DOHH2 (cell line): Measurements from ENCODE around the gene ETV4.

Experiments
- EZH2phosphoT487 ChIP-seq: fragments of 200-600 bp; sonication (generic); IDR thresholded peaks from 2 replicates; pipeline ENCODE4 v1.6.1; 2017; ENCODE audit warnings: borderline replicate concordance, mild to moderate bottlenecking, antibody characterized with exemption, low read length, moderate library complexity, mixed read lengths
- TF ChIP-seq, protein P1 (sequence below): fragments of 200-600 bp; sonication (generic); IDR thresholded peaks from one replicate; pipeline ENCODE4 v1.5.1; 2014; ENCODE audit warnings: antibody characterized with exemption, mild to moderate bottlenecking, low read depth, low read length; ENCODE audit not compliant: poor library complexity, severe bottlenecking

GRCh38 chr17:43556292-43556691 is 10.2 kb upstream of the ETV4 start:
- TF ChIP-seq, protein P1, sequence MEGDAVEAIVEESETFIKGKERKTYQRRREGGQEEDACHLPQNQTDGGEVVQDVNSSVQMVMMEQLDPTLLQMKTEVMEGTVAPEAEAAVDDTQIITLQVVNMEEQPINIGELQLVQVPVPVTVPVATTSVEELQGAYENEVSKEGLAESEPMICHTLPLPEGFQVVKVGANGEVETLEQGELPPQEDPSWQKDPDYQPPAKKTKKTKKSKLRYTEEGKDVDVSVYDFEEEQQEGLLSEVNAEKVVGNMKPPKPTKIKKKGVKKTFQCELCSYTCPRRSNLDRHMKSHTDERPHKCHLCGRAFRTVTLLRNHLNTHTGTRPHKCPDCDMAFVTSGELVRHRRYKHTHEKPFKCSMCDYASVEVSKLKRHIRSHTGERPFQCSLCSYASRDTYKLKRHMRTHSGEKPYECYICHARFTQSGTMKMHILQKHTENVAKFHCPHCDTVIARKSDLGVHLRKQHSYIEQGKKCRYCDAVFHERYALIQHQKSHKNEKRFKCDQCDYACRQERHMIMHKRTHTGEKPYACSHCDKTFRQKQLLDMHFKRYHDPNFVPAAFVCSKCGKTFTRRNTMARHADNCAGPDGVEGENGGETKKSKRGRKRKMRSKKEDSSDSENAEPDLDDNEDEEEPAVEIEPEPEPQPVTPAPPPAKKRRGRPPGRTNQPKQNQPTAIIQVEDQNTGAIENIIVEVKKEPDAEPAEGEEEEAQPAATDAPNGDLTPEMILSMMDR = no peak
- TF ChIP-seq EZH2phosphoT487 = no peak
